Right renal pelvis (tissue), 4 donors: ENCODE data around the gene FAM237A. TPM values are rescaled to one million over a fixed set of nuclear protein-coding genes. Genes with fewer than 3 reads are reported as not detected.

ENCODE experiments used
- DNase-seq, 4 donors: peaks; one replicate each; pipeline ENCODE4 v3.0.0-alpha.2; 2013; ENCODE audit warnings: low read depth in 4 of 4, low spot score in 3 of 4, missing footprints in 1 of 4
- polyA plus RNA-seq, 4 donors: library from polyadenylated mRNA; unstranded; fragments of 120-200 nt; gene quantifications; one replicate each; pipeline ENCODE4 v1.2.1, GENCODE V29; 2013; ENCODE audit not compliant: insufficient read length in 4 of 4

The FAM237A gene
- polyA plus RNA-seq, 4 donors: not detected

- no peak for DNase-seq
These were observed 46.2 kb downstream of the FAM237A start for GRCh38 chr2:206688453-206688852.

DNA sequence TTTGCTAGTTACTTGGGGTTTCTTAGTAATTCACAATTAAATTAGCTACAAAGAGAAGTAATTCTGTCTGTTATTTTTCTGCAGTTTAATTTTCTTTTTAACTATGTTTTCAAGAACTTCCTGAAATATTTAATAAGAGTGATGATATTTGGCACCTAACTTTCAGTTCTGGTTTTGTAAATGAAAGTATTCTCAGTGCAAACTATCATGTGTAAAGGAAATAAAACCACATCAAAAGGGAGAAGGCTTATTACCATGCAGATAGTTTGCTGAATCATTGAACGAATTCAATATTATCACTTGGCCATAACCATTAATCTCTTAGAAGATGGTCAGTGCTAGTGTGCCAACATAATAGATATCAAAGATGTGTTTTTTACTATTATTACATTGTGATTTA, 46.7 kb downstream of the FAM237A start:
- no peak for DNase-seq

GRCh38 chr2:206692971-206693370, 50.7 kb downstream of the FAM237A start:
- DNase-seq: no peak

GRCh38 chr2:206693399-206694137, 51.3 kb downstream of the FAM237A start:
- peak; percentile 32 to 47 (median 42) for DNase-seq

- no peak for DNase-seq
These were observed 54.6 kb downstream of the FAM237A start for GRCh38 chr2:206696910-206697309.

- DNase-seq: no peak
These were observed 56.5 kb downstream of the FAM237A start for GRCh38 chr2:206698811-206699210.

Other genes with a start within 250 kb of the FAM237A start
- gene ADAM23, start 199.0 kb upstream of the FAM237A start, polyA plus RNA-seq: 1 to 10 TPM; 4.8 to 6.6 (median 5.3) TPM
- under 1 TPM in 1 of 4 donors, not detected in 3; 0.04 TPM for gene DYTN, start 75.9 kb downstream of the FAM237A start, polyA plus RNA-seq
- 10 to 100 TPM; 12.7 to 15.2 (median 13.2) TPM for gene MDH1B, start 122.8 kb downstream of the FAM237A start, polyA plus RNA-seq
- gene FASTKD2, start 123.1 kb downstream of the FAM237A start, polyA plus RNA-seq: 10 to 100 TPM; 37.5 to 45.5 (median 42.9) TPM